ENCODE results near the gene DGAT2. TPM values are rescaled to one million over a fixed set of nuclear protein-coding genes. Genes with fewer than 3 reads are reported as not detected.
A peak's percentile ranks its signal among the peaks of the same experiment; 100 is the strongest.

Gene DGAT2
- total and polyA plus RNA-seq, 4 experiments from 2014 or later, result 0.08 to 0.38 (median 0.26) TPM

DNA sequence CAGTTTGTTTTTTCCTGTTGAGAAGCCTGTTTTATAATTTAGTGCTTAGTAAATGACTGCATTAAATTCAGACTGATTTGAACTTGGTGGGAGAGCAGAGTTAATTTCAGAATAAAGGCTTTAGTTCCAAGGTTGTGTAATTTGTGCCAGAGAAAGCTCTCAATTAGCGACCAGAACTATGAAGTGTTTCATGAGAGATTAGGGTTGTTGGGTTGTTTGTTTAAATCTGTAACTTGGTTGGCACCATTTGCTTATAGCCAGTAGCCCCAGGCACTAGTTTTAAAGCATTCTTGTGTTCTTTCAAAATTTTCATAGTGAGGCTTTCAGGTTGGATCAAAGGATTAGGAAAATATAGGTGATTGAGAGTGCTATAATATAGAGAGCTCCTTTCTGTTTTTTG lies 71.9 kb downstream of the DGAT2 start:
- Mint-ChIP-seq H3K9me3 (no peaks in the 10 kb centered on the region), H3K36me3 (peaks cover 9% of the 10 kb centered on the region in 2 donors), H3K4me3 (no peak overlapping the region), H3K27ac (no peak overlapping the region), H3K27me3 (no peaks in the 10 kb centered on the region), H3K4me1 (peaks cover 15 to 32% (median 22%) of the 10 kb centered on the region in 4 donors)
- POLR2A ChIA-PET (ENCODE audit: partially characterized antibody), result no interaction called here
- no peak overlapping the region for H3K4me3 ChIP-seq (ENCODE audit: low read length in 2 of 2)
- no peaks in the 10 kb centered on the region for H3K27me3 ChIP-seq (ENCODE audit: insufficient read depth, low read length)
- no peak overlapping the region for H3K27ac ChIP-seq (ENCODE audit: low read depth, low read length)
- CTCF ChIA-PET (ENCODE audit: partially characterized antibody), result no interaction called here
- no peak for DNase-seq
- intact Hi-C loops (cut with micrococcal nuclease), result no loop called here
- no peaks in the 10 kb centered on the region for H3K4me1 ChIP-seq (ENCODE audit: insufficient read depth, low read length)
- no peaks in the 10 kb centered on the region for H3K36me3 ChIP-seq (ENCODE audit: insufficient read depth, low read length)
- no peaks in the 10 kb centered on the region for H3K9me3 ChIP-seq (ENCODE audit: control insufficient read depth in 1 of 2, low read length in 2 of 2)

GRCh38 chr11:75841739-75842138 lies 73.2 kb downstream of the DGAT2 start:
- Mint-ChIP-seq H3K36me3 (peaks cover 9% of the 10 kb centered on the region in 2 donors), H3K27me3 (no peaks in the 10 kb centered on the region), H3K4me3 (no peak overlapping the region), H3K27ac (no peak overlapping the region), H3K9me3 (no peaks in the 10 kb centered on the region), H3K4me1 (peaks cover 9 to 34% (median 18%) of the 10 kb centered on the region in 4 donors)
- no peaks in the 10 kb centered on the region for H3K27me3 ChIP-seq (ENCODE audit: insufficient read depth, low read length)
- no peaks in the 10 kb centered on the region for H3K9me3 ChIP-seq (ENCODE audit: control insufficient read depth in 1 of 2, low read length in 2 of 2)
- intact Hi-C loops (cut with micrococcal nuclease), result no loop called here
- H3K36me3 ChIP-seq (ENCODE audit: insufficient read depth, low read length), result no peaks in the 10 kb centered on the region
- CTCF ChIA-PET (ENCODE audit: partially characterized antibody), result no interaction called here
- H3K27ac ChIP-seq (ENCODE audit: low read depth, low read length), result no peak overlapping the region
- no peak for DNase-seq
- H3K4me3 ChIP-seq (ENCODE audit: low read length in 2 of 2), result no peak overlapping the region
- no peaks in the 10 kb centered on the region for H3K4me1 ChIP-seq (ENCODE audit: insufficient read depth, low read length)
- POLR2A ChIA-PET (ENCODE audit: partially characterized antibody), result no interaction called here

DNA sequence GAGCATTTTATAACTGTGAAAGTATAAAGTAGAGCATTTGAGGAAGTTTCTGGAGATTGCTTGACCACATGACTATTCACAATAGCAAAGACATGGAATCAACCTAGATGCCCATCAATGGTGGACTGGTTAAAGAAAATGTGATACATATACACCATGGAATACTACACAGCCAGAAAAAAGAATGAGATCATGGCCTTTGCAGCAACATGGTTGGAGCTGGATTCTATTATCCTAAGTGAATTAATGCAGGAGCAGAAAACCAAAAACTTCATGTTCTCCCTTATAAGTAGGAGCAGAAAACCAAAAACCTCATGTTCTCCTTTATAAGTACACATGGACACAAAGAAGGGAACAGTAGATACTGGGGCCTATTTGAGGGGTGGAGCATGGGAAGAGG lies 76.7 kb downstream of the DGAT2 start:
- peaks cover 11 to 40% (median 16%) of the 10 kb centered on the region in 4 donors for H3K4me1 Mint-ChIP-seq
- Histone ChIP-seq H3K27ac (ENCODE audit: low read depth, low read length) (no peak overlapping the region), H3K36me3 (ENCODE audit: insufficient read depth, low read length) (no peaks in the 10 kb centered on the region), H3K4me3 (ENCODE audit: low read length in 2 of 2) (no peak overlapping the region), H3K9me3 (ENCODE audit: control insufficient read depth in 1 of 2, low read length in 2 of 2) (no peaks in the 10 kb centered on the region), H3K27me3 (ENCODE audit: insufficient read depth, low read length) (no peaks in the 10 kb centered on the region), H3K4me1 (ENCODE audit: insufficient read depth, low read length) (peaks cover 7% of the 10 kb centered on the region)
- peaks cover 0 to 9% of the 10 kb centered on the region in 2 donors for H3K36me3 Mint-ChIP-seq
- H3K4me3 Mint-ChIP-seq, result no peak overlapping the region
- no peak for DNase-seq
- no peaks in the 10 kb centered on the region for H3K27me3 Mint-ChIP-seq
- ChIA-PET CTCF (ENCODE audit: partially characterized antibody) (no interaction called here), POLR2A (ENCODE audit: partially characterized antibody) (no interaction called here)
- H3K27ac Mint-ChIP-seq, result no peak overlapping the region
- intact Hi-C loops (cut with micrococcal nuclease), result no loop called here
- H3K9me3 Mint-ChIP-seq, result no peaks in the 10 kb centered on the region

GRCh38 chr11:75849894-75850293 lies 81.3 kb downstream of the DGAT2 start:
- ChIA-PET CTCF (ENCODE audit: partially characterized antibody) (interaction anchor here (6.4 kb wide), 1 partner anchor 17 kb away, joined by 22 read pairs; no protein-coding TSS in a partner anchor), POLR2A (ENCODE audit: partially characterized antibody) (interaction anchor here (1.4 kb wide), 1 partner anchor 13 kb away, joined by 3 read pairs; no protein-coding TSS in a partner anchor)
- H3K4me1 Mint-ChIP-seq, result peaks cover 17 to 36% (median 24%) of the 10 kb centered on the region in 4 donors
- H3K27me3 Mint-ChIP-seq, result no peaks in the 10 kb centered on the region
- Histone ChIP-seq H3K36me3 (ENCODE audit: insufficient read depth, low read length) (no peaks in the 10 kb centered on the region), H3K4me1 (ENCODE audit: insufficient read depth, low read length) (peaks cover 14% of the 10 kb centered on the region), H3K27me3 (ENCODE audit: insufficient read depth, low read length) (no peaks in the 10 kb centered on the region), H3K4me3 (ENCODE audit: low read length in 2 of 2) (no peak overlapping the region), H3K9me3 (ENCODE audit: control insufficient read depth in 1 of 2, low read length in 2 of 2) (no peaks in the 10 kb centered on the region), H3K27ac (ENCODE audit: low read depth, low read length) (no peak overlapping the region)
- peak overlapping the region in 1 of 7 donors; percentile 24 for H3K27ac Mint-ChIP-seq
- H3K4me3 Mint-ChIP-seq, result no peak overlapping the region
- DNase-seq, result no peak
- H3K36me3 Mint-ChIP-seq, result peaks cover 9 to 13% of the 10 kb centered on the region in 2 donors
- intact Hi-C loops (cut with micrococcal nuclease), result no loop called here
- no peaks in the 10 kb centered on the region for H3K9me3 Mint-ChIP-seq

GRCh38 chr11:75850787-75851186 lies 82.2 kb downstream of the DGAT2 start:
- Mint-ChIP-seq H3K27me3 (no peaks in the 10 kb centered on the region), H3K27ac (peak overlapping the region in 4 of 7 donors; percentile 12 to 72 (median 41))
- CTCF ChIA-PET (ENCODE audit: partially characterized antibody), result interaction anchor here (0.6 to 6.4 kb wide), 3 partner anchors 16 to 47 kb away, joined by 4 to 22 read pairs (median 4); no protein-coding TSS in a partner anchor

More at GRCh38 chr11:75850787-75851186, 82.2 kb downstream of the DGAT2 start:
- Histone ChIP-seq H3K4me1 (ENCODE audit: insufficient read depth, low read length) (peaks cover 14% of the 10 kb centered on the region), H3K27ac (ENCODE audit: low read depth, low read length) (no peak overlapping the region), H3K4me3 (ENCODE audit: low read length in 2 of 2) (no peak overlapping the region), H3K9me3 (ENCODE audit: control insufficient read depth in 1 of 2, low read length in 2 of 2) (no peaks in the 10 kb centered on the region), H3K27me3 (ENCODE audit: insufficient read depth, low read length) (no peaks in the 10 kb centered on the region), H3K36me3 (ENCODE audit: insufficient read depth, low read length) (no peaks in the 10 kb centered on the region)
- Mint-ChIP-seq H3K4me3 (no peak overlapping the region), H3K36me3 (peaks cover 12 to 17% of the 10 kb centered on the region in 2 donors), H3K4me1 (peaks cover 19 to 36% (median 26%) of the 10 kb centered on the region in 4 donors), H3K9me3 (no peaks in the 10 kb centered on the region)
- DNase-seq, result no peak
- POLR2A ChIA-PET (ENCODE audit: partially characterized antibody), result interaction anchor here (1.4 kb wide), 1 partner anchor 14 kb away, joined by 3 read pairs; no protein-coding TSS in a partner anchor
- intact Hi-C loops (cut with micrococcal nuclease), result no loop called here

Other genes with a start within 250 kb of the DGAT2 start
- 100 to 1,000 TPM; 141 to 160 TPM for gene GDPD5, start 242.8 kb upstream of the DGAT2 start, total RNA-seq
- gene GDPD5, start 242.8 kb upstream of the DGAT2 start, polyA plus RNA-seq, result 10 to 100 TPM; 11.0 to 30.0 TPM
- gene SERPINH1, start 206.5 kb upstream of the DGAT2 start, total RNA-seq, result 10 to 100 TPM; 15.6 to 16.2 TPM
- 1 to 10 TPM; 1.1 to 7.1 TPM for gene SERPINH1, start 206.5 kb upstream of the DGAT2 start, polyA plus RNA-seq
- gene MAP6, start 99.7 kb upstream of the DGAT2 start, total RNA-seq, result not detected
- gene MAP6, start 99.7 kb upstream of the DGAT2 start, polyA plus RNA-seq, result not detected
- gene MOGAT2, start 50.9 kb upstream of the DGAT2 start, total RNA-seq, result not detected
- not detected for gene MOGAT2, start 50.9 kb upstream of the DGAT2 start, polyA plus RNA-seq
- gene UVRAG, start 46.4 kb downstream of the DGAT2 start, total RNA-seq, result 10 to 100 TPM; 22.0 to 32.2 TPM
- gene UVRAG, start 46.4 kb downstream of the DGAT2 start, polyA plus RNA-seq, result 10 to 100 TPM; 11.2 to 20.5 TPM

Data from CD4-positive, alpha-beta memory T cell (primary cell).